ENCODE data around the gene STING1. TPM values are rescaled to one million over a fixed set of nuclear protein-coding genes. Genes with fewer than 3 reads are reported as not detected.

The STING1 gene
- total and polyA plus RNA-seq, 2 donors (not counting 3 experiments of a cell fraction or from before 2014, with no cell fraction given): 108 to 143 TPM

- Histone ChIP-seq H3K9me1 (replicated peaks; ENCODE audit: control insufficient read depth, extremely low read depth, insufficient read depth, low read length) (no peaks in the 10 kb centered on the region), H3K27me3 (ENCODE audit: control insufficient read depth in 2 of 2, insufficient read depth in 2 of 2, low read length in 2 of 2) (no peaks in the 10 kb centered on the region), H4K20me1 (replicated peaks; ENCODE audit: control insufficient read depth, extremely low read depth, insufficient read depth, low read length) (no peaks in the 10 kb centered on the region), H3K4me1 (ENCODE audit: control insufficient read depth, extremely low read depth, insufficient read depth, low read length) (peaks cover 41% of the 10 kb centered on the region), H3K27ac (ENCODE audit: insufficient read depth, low read depth, low read length) (peak overlapping the region; percentile 99), H3K4me2 (ENCODE audit: insufficient read depth, low read length) (peak overlapping the region; percentile 96), H3K79me2 (ENCODE audit: control insufficient read depth, insufficient read depth, low read length) (peaks cover 60% of the 10 kb centered on the region), H3K9ac (replicated peaks; ENCODE audit: extremely low read depth, insufficient read depth, low read length) (peak overlapping the region; percentile 99), H2AFZ (ENCODE audit: low read depth, low read length) (no peak overlapping the region), H3K9me3 (replicated peaks; ENCODE audit: control insufficient read depth, insufficient read depth, low read length) (no peaks in the 10 kb centered on the region), H3K36me3 (ENCODE audit: control insufficient read depth in 2 of 2, extremely low read depth in 1 of 2, insufficient read depth in 2 of 2, low read length in 2 of 2) (peaks cover 18 to 19% of the 10 kb centered on the region in 2 experiments), H3K4me3 (replicated peaks in 1 of 3; ENCODE audit: insufficient read depth in 1 of 3, low read depth in 1 of 3, low read length in 3 of 3) (peak overlapping the region; percentile 40 to 97 (median 87))
- dilution Hi-C loops (cut with MboI; ENCODE audit: extremely low pct_ligation_motif_present, low sequenced_read_pairs) (no loop called here), intact Hi-C loops (cut with micrococcal nuclease) (no loop called here)
- BruUV-seq (replicated peaks): no TSS peak
- ChIA-PET CTCF (interaction anchor here (0.8 to 2.2 kb wide), 4 partner anchors 21 to 57 kb away, joined by 3 to 20 read pairs (median 6); partner anchors contain the start of gene STING1), POLR2A (interaction anchor here (2.1 kb wide), 1 partner anchor 21 kb away, joined by 21 read pairs; the partner anchor contains the start of gene STING1)
- FAIRE-seq (no peak), DNase-seq (ENCODE audit: low read depth, low spot score) (peak; percentile 56)
- TF ChIP-seq JUN (IDR thresholded peaks at IDR 0.05; ENCODE audit: borderline replicate concordance, insufficient read depth, insufficient read length, low read depth): no peak
- no peak for TF ChIP-seq EZH2 (IDR thresholded peaks at IDR 0.05; ENCODE audit: borderline replicate concordance, low read depth, low read length, severe bottlenecking)
- TF ChIP-seq GATA2 (IDR thresholded peaks at IDR 0.05; ENCODE audit: insufficient read depth, insufficient read length, low read depth, low read length): no peak
- TF ChIP-seq POLR2A (IDR thresholded peaks at IDR 0.05; ENCODE audit: low read depth, low read length): no peak
- TF ChIP-seq CTCF (IDR thresholded peaks at IDR 0.05; ENCODE audit: extremely low read depth in 1 of 2, insufficient read depth in 1 of 2, low read depth in 1 of 2, low read length in 2 of 2): no peak
- no peak for TF ChIP-seq MAX (IDR thresholded peaks at IDR 0.05; ENCODE audit: insufficient read depth, insufficient read length)
- no peak for TF ChIP-seq MYC (IDR thresholded peaks at IDR 0.05; ENCODE audit: low read depth, low read length)
- TF ChIP-seq FOS (IDR thresholded peaks at IDR 0.05; ENCODE audit: borderline replicate concordance, insufficient read depth, low read length): no peak
- TF ChIP-seq POLR2AphosphoS5 (IDR thresholded peaks at IDR 0.05; ENCODE audit: insufficient read depth, low read depth, low read length): no peak
Observed at GRCh38 chr5:139461176-139461575, 21.4 kb downstream of the STING1 start.

All from endothelial cell of umbilical vein (primary cell).